Measurements from ENCODE around the gene REG4. TPM values are rescaled to one million over a fixed set of nuclear protein-coding genes. Genes with fewer than 3 reads are reported as not detected.

The REG4 gene
- polyA plus RNA-seq, 1 of the 3 experiments (the other 2 are of a cell fraction) = not detected

GRCh38 chr1:119815928-119816327 is 4.7 kb upstream of the REG4 start:
- H3F3A ChIP-seq (replicated peaks; ENCODE audit: insufficient read depth) = no peaks in the 10 kb centered on the region
- H4K20me1 ChIP-seq (ENCODE audit: insufficient read depth) = no peaks in the 10 kb centered on the region
- no peak overlapping the region for H3K4me3 ChIP-seq (ENCODE audit: low read depth in 2 of 2, low read length in 1 of 2)
- H3K4me1 ChIP-seq (ENCODE audit: control insufficient read depth in 1 of 2, insufficient read depth in 2 of 2, low read depth in 1 of 2, low read length in 1 of 2) = 0 out of 4 replicates have a peak, but pooled peaks cover 0 to 6% of the 10 kb centered on the region in 2 experiments
- POLR2A ChIA-PET = no interaction called here
- no peak overlapping the region for H3K27ac ChIP-seq (ENCODE audit: low read depth in 2 of 2, low read length in 1 of 2)
- 71% methylated on average over 7 of the region's 7 CpGs for WGBS (ENCODE audit: low lambda C conversion rate)
- no peaks in the 10 kb centered on the region for H3K79me2 ChIP-seq (ENCODE audit: insufficient read depth)
- H3K27me3 ChIP-seq (ENCODE audit: insufficient read depth) = no peaks in the 10 kb centered on the region
- DNase-seq = no peak
- H3K9me3 ChIP-seq = no peaks in the 10 kb centered on the region
- H3K36me3 ChIP-seq (replicated peaks in 1 of 2; ENCODE audit: control insufficient read depth in 1 of 2, insufficient read depth in 2 of 2, low read length in 1 of 2) = no peaks in the 10 kb centered on the region
- TF ChIP-seq REST (IDR thresholded peaks at IDR 0.05; ENCODE audit: low read depth, low read length) = no peak
- TF ChIP-seq YY1 (IDR thresholded peaks at IDR 0.05; ENCODE audit: low read depth) = no peak
- no peak for TF ChIP-seq USF2 (IDR thresholded peaks at IDR 0.05; ENCODE audit: borderline replicate concordance, low read depth, low read length)
- no peak for TF ChIP-seq EZH2phosphoT487 (IDR thresholded peaks at IDR 0.05; ENCODE audit: borderline replicate concordance, low read depth)
- TF ChIP-seq EP300 (IDR thresholded peaks at IDR 0.05; ENCODE audit: borderline replicate concordance in 1 of 2, low read depth in 1 of 2, low read length in 1 of 2) = no peak
- no peak for TF ChIP-seq GATA2 (CRISPR knock-in tag; IDR thresholded peaks at IDR 0.05)
- no peak for TF ChIP-seq MEF2A (IDR thresholded peaks at IDR 0.05; ENCODE audit: borderline replicate concordance, low read depth)
- no peak for TF ChIP-seq SMC3 (IDR thresholded peaks at IDR 0.05; ENCODE audit: low read depth, low read length)
- no peak for TF ChIP-seq RAD21 (IDR thresholded peaks at IDR 0.05; ENCODE audit: low read length)
- no peak for TF ChIP-seq NFIC (IDR thresholded peaks at IDR 0.05; ENCODE audit: borderline replicate concordance)
- no peak for TF ChIP-seq CHD2 (IDR thresholded peaks at IDR 0.05; ENCODE audit: low read length, partially characterized antibody)
- TF ChIP-seq JUND (IDR thresholded peaks at IDR 0.05) = no peak
- TF ChIP-seq IRF3 (IDR thresholded peaks at IDR 0.05; ENCODE audit: low read depth, low read length) = no peak
- no peak for TF ChIP-seq CTCF (IDR thresholded peaks at IDR 0.05)
- H3K9me2 ChIP-seq = no peaks in the 10 kb centered on the region
- H2AFZ ChIP-seq (ENCODE audit: low read depth) = no peak overlapping the region
- H3K9ac ChIP-seq = no peak overlapping the region
- no peak overlapping the region for H3K4me2 ChIP-seq
- CTCF ChIA-PET = interaction anchor here (3.1 kb wide), 1 partner anchor 11 kb away, joined by 13 read pairs; no protein-coding TSS in a partner anchor

Measured in SK-N-SH (cell line).